HepG2 (cell line): ENCODE data around the gene EEPD1. TPM values are rescaled to one million over a fixed set of nuclear protein-coding genes. Genes with fewer than 3 reads are reported as not detected.

ENCODE experiments used
- ATAC-seq: fragments of 200-7000 bp; cut with Tn5 transposase; 3 replicates; pipeline ENCODE4 v1.9.1; 2020; ENCODE audit warnings: mild to moderate bottlenecking, moderate library complexity
- BruUV-seq: library from RNA; stranded (reverse); fragments of 400-500 nt; replicated peaks from 2 replicates; lab custom pipeline; 2021; lab: Mats Ljungman, UMichigan
- CTCF ChIA-PET: fragments of 300-600 bp; formaldehyde crosslinking; extraction: SDS; loops from one replicate; lab custom pipeline; 2021; ENCODE audit warnings: low total read pairs, inconsistent platforms, low intra/inter-chr PET ratio; lab: Yijun Ruan, JAX
- POLR2A ChIA-PET: fragments of 350-600 bp; sonication (Branson Sonifier 250); formaldehyde crosslinking; loops from one replicate; lab custom pipeline; 2020; ENCODE audit warnings: antibody characterized with exemption, inconsistent platforms; lab: Yijun Ruan, JAX
- DNase-seq: peaks from one replicate; pipeline ENCODE4 v3.0.0-alpha.2; 2015; ENCODE audit warnings: low spot score
- FAIRE-seq: peaks from 3 replicates; lab custom pipeline; 2011; peaks lifted over from hg19 to GRCh38; lab: Jason Lieb, UNC
- H2AFZ ChIP-seq: one replicate; pipeline ENCODE4 v1.6.1; 2011; ENCODE audit warnings: low read length, inconsistent platforms
- H3K27ac ChIP-seq: fragments of 300-600 bp; 3 replicates; pipeline ENCODE4 v1.8.0; 2011; ENCODE audit warnings: mixed run types, mild to moderate bottlenecking, mixed read lengths, low read length, inconsistent platforms; ENCODE audit not compliant: insufficient read depth; ENCODE audit errors: extremely low read length
- H3K27me3 ChIP-seq, 2 experiments: fragments of 200-600 bp in 1 of 2; 2 replicates in 1 of 2; 3 replicates in 1 of 2; pipeline versions ENCODE4 v1.6.0 to v1.8.0; 2011; ENCODE audit warnings: low read length in 2 of 2, mild to moderate bottlenecking in 2 of 2, moderate library complexity in 2 of 2, inconsistent platforms in 1 of 2; ENCODE audit not compliant: insufficient read depth in 2 of 2, control insufficient read depth in 1 of 2
- H3K36me3 ChIP-seq, 2 experiments: fragments of 200-600 bp in 1 of 2; replicated peaks in 1 of 2; 2 replicates in 1 of 2; 3 replicates in 1 of 2; pipeline versions ENCODE4 v1.5.1 to v1.8.0; 2011; ENCODE audit warnings: low read length in 2 of 2, inconsistent platforms in 1 of 2; ENCODE audit not compliant: insufficient read depth in 2 of 2, control insufficient read depth in 1 of 2
- H3K4me1 ChIP-seq: 2 replicates; pipeline ENCODE4 v1.5.1; 2012; ENCODE audit warnings: low read length, inconsistent platforms; ENCODE audit not compliant: insufficient read depth
- H3K4me2 ChIP-seq: 2 replicates; pipeline ENCODE4 v1.6.0; 2011; ENCODE audit warnings: low read depth, low read length, inconsistent platforms
- H3K4me3 ChIP-seq, 3 experiments: fragments of 200-600 bp in 1 of 3; sonication (generic), shearing (Covaris generic) in 1 of 3; replicated peaks in 1 of 3; 2 replicates each; pipeline ENCODE4 v1.5.1; 2011 to 2016; ENCODE audit warnings: low read length in 3 of 3, inconsistent platforms in 2 of 3, low read depth in 2 of 3, mild to moderate bottlenecking in 2 of 3, control low read depth in 1 of 3, mixed read lengths in 1 of 3; ENCODE audit not compliant: insufficient read depth in 1 of 3
- H3K79me2 ChIP-seq: one replicate; pipeline ENCODE4 v1.6.1; 2011; ENCODE audit warnings: low read length, inconsistent platforms; ENCODE audit not compliant: insufficient read depth
- H3K9ac ChIP-seq: 2 replicates; pipeline ENCODE4 v1.6.0; 2011; ENCODE audit warnings: mild to moderate bottlenecking, low read depth, low read length, inconsistent platforms; ENCODE audit not compliant: insufficient read depth
- H3K9me3 ChIP-seq: 2 replicates; pipeline ENCODE4 v1.5.1; 2012; ENCODE audit warnings: mild to moderate bottlenecking, low read length
- H4K20me1 ChIP-seq: 2 replicates; pipeline ENCODE4 v1.6.0; 2011; ENCODE audit warnings: inconsistent platforms, mild to moderate bottlenecking, low read length, moderate library complexity; ENCODE audit not compliant: insufficient read depth
- ARNTL ChIP-seq: sonication (generic); formaldehyde crosslinking; IDR thresholded peaks from 2 replicates; pipeline ENCODE4 v1.4.0; 2020; ENCODE audit warnings: mild to moderate bottlenecking, missing genetic modification reagents
- GTF3A ChIP-seq: sonication (generic); formaldehyde crosslinking; conservative IDR thresholded peaks from 2 replicates; pipeline ENCODE4 v1.4.0; 2020; ENCODE audit warnings: mild to moderate bottlenecking, missing genetic modification reagents
- HDAC6 ChIP-seq: fragments of 200-600 bp; sonication (generic); IDR thresholded peaks from 2 replicates; pipeline ENCODE4 v1.7.0; 2017; ENCODE audit warnings: mild to moderate bottlenecking, antibody characterized with exemption, low read length, low read depth
- HMG20B ChIP-seq: conservative IDR thresholded peaks from 2 replicates; pipeline ENCODE4 v1.6.1; 2016; ENCODE audit warnings: missing genetic modification reagents, missing compliant biosample characterization
- IRX3 ChIP-seq: sonication (generic); formaldehyde crosslinking; IDR thresholded peaks from 2 replicates; pipeline ENCODE4 v1.8.1; 2023; ENCODE audit warnings: mild to moderate bottlenecking, low read depth, missing genetic modification reagents, borderline replicate concordance
- NFE2L1 ChIP-seq: sonication (generic); formaldehyde crosslinking; IDR thresholded peaks from 2 replicates; pipeline ENCODE4 v1.4.0; 2020; ENCODE audit warnings: missing genetic modification reagents, mild to moderate bottlenecking, borderline replicate concordance
- REPIN1 ChIP-seq: sonication (generic); formaldehyde crosslinking; IDR thresholded peaks from 2 replicates; pipeline ENCODE4 v1.8.0; 2022; ENCODE audit warnings: missing genetic modification reagents, low read depth, mild to moderate bottlenecking, borderline replicate concordance
- RXRB ChIP-seq: IDR thresholded peaks from 2 replicates; pipeline ENCODE4 v1.6.1; 2016; ENCODE audit warnings: borderline replicate concordance, missing genetic modification reagents, missing compliant biosample characterization
- SIX4 ChIP-seq: sonication (generic); formaldehyde crosslinking; IDR thresholded peaks from 2 replicates; pipeline ENCODE4 v1.4.0; 2020; ENCODE audit warnings: missing genetic modification reagents
- TOPORS ChIP-seq: sonication (generic); formaldehyde crosslinking; IDR thresholded peaks from 2 replicates; pipeline ENCODE4 v1.8.0; 2023; ENCODE audit warnings: mild to moderate bottlenecking, missing genetic modification reagents
- ZBTB39 ChIP-seq: sonication (generic); formaldehyde crosslinking; IDR thresholded peaks from 2 replicates; pipeline ENCODE4 v1.5.0; 2020; ENCODE audit warnings: missing genetic modification reagents
- ZFP82 ChIP-seq: sonication (generic); formaldehyde crosslinking; IDR thresholded peaks from 2 replicates; pipeline ENCODE4 v1.5.1; 2020; ENCODE audit warnings: mild to moderate bottlenecking, missing genetic modification reagents, borderline replicate concordance
- ZNF572 ChIP-seq: sonication (generic); formaldehyde crosslinking; IDR thresholded peaks from 2 replicates; pipeline ENCODE4 v1.5.1; 2020; ENCODE audit warnings: mild to moderate bottlenecking, missing genetic modification reagents
- ZNF577 ChIP-seq: sonication (generic); formaldehyde crosslinking; IDR thresholded peaks from 2 replicates; pipeline ENCODE4 v1.4.0; 2020; ENCODE audit warnings: mild to moderate bottlenecking, low read depth, missing genetic modification reagents, borderline replicate concordance
- ZNF724P ChIP-seq: sonication (generic); formaldehyde crosslinking; IDR thresholded peaks from 2 replicates; pipeline ENCODE4 v1.8.0; 2022; ENCODE audit warnings: missing genetic modification reagents, borderline replicate concordance
- ZSCAN12 ChIP-seq: sonication (generic); formaldehyde crosslinking; IDR thresholded peaks from 2 replicates; pipeline ENCODE4 v1.9.0; 2021; ENCODE audit warnings: mild to moderate bottlenecking, missing genetic modification reagents
- WGBS: methylation state at CpG from one replicate; pipeline ENCODE4 v1.1.6; 2017; ENCODE audit warnings: low lambda C conversion rate; 5-methylcytosine and 5-hydroxymethylcytosine counted together
- in situ Hi-C: cut with HindIII; loops from 2 replicates; pipeline ENCODE4 v1.10.0; 2017; ENCODE audit warnings: low pct_unique_long_range_greater_than_20kb; ENCODE audit not compliant: extremely low pct_ligation_motif_present
- intact Hi-C: fragments of 100-400 bp; cut with micrococcal nuclease; formaldehyde crosslinking; loops from one replicate; pipeline ENCODE4 v1.10.0; 2022; ENCODE audit not compliant: unreplicated experiment
- polyA plus RNA-seq, 8 experiments: library from polyadenylated mRNA; depleted of rRNA in 3 of 8; stranded (reverse) in 7 of 8; unstranded in 1 of 8; fragments of >200 nt; fragmentation: Illumina TruSeq in 4 of 8; extraction: Trizol in 4 of 8; gene quantifications; 2 replicates each; pipeline versions ENCODE4 v1.2.1 to v1.2.3, GENCODE V29; 2011 to 2016; ENCODE audit warnings: low read depth in 4 of 8, missing spikeins in 1 of 8, mixed read lengths in 1 of 8; ENCODE audit not compliant: insufficient read depth in 1 of 8
- total RNA-seq, 5 experiments: library from RNA; depleted of rRNA; stranded (reverse); fragments of >200 nt; fragmentation: Illumina TruSeq; extraction: Trizol; gene quantifications; 2 replicates each; pipeline ENCODE4 v1.2.3, GENCODE V29; 2016; ENCODE audit warnings: low read depth in 1 of 5

The EEPD1 gene
- total and polyA plus RNA-seq, 2 of the 13 experiments (the other 11 are each of a cell fraction or from before 2014, with no cell fraction given) = 10.1 to 16.4 TPM

- intact Hi-C loops (loop anchor here (5.0 kb wide), 1 partner anchor 42 kb away; no protein-coding TSS in a partner anchor), in situ Hi-C loops (no loop called here)
- POLR2A ChIA-PET = no interaction called here
- Histone ChIP-seq H3K79me2 (no peaks in the 10 kb centered on the region), H3K27me3 (no peaks in the 10 kb centered on the region), H3K4me2 (no peak overlapping the region), H2AFZ (no peak overlapping the region), H3K9ac (no peak overlapping the region), H3K4me3 (no peak overlapping the region), H3K4me1 (peaks cover 43% of the 10 kb centered on the region), H4K20me1 (no peaks in the 10 kb centered on the region), H3K36me3 (peaks cover 10 to 12% of the 10 kb centered on the region in 2 experiments; a peak in 4 of 5 replicates), H3K27ac (no peak overlapping the region), H3K9me3 (no peaks in the 10 kb centered on the region)
- ATAC-seq = no peak
- no peak for DNase-seq
- BruUV-seq = no TSS peak
- CTCF ChIA-PET = no interaction called here
- 100% methylated on average over 2 of the region's 4 CpGs for WGBS
- no peak for FAIRE-seq
- TF ChIP-seq IRX3 = no peak
- no peak for TF ChIP-seq ARNTL
- TF ChIP-seq ZFP82 (CRISPR knock-in tag) = no peak
- TF ChIP-seq HDAC6 = no peak
- no peak for TF ChIP-seq GTF3A
- no peak for TF ChIP-seq ZSCAN12 (CRISPR knock-in tag)
- no peak for TF ChIP-seq ZNF577 (CRISPR knock-in tag)
- TF ChIP-seq REPIN1 (CRISPR knock-in tag) = no peak
- no peak for TF ChIP-seq NFE2L1 (CRISPR knock-in tag)
- no peak for TF ChIP-seq ZNF572 (CRISPR knock-in tag)
- TF ChIP-seq RXRB (CRISPR knock-in tag) = no peak
- no peak for TF ChIP-seq HMG20B (CRISPR knock-in tag)
- TF ChIP-seq SIX4 (CRISPR knock-in tag) = no peak
- TF ChIP-seq ZBTB39 (CRISPR knock-in tag) = no peak
- no peak for TF ChIP-seq ZNF724P (CRISPR knock-in tag)
- no peak for TF ChIP-seq TOPORS
- TF ChIP-seq, all 625 proteins: peak for 0
Observed at GRCh38 chr7:36198854-36199266, 45.8 kb downstream of the EEPD1 start.
